Measurements from ENCODE around the gene NTNG1. TPM values are rescaled to one million over a fixed set of nuclear protein-coding genes. Genes with fewer than 3 reads are reported as not detected.

The NTNG1 gene
- total and polyA plus RNA-seq, 2 of the 13 experiments (the other 11 are each of a cell fraction or from before 2014, with no cell fraction given) = not detected

DNA sequence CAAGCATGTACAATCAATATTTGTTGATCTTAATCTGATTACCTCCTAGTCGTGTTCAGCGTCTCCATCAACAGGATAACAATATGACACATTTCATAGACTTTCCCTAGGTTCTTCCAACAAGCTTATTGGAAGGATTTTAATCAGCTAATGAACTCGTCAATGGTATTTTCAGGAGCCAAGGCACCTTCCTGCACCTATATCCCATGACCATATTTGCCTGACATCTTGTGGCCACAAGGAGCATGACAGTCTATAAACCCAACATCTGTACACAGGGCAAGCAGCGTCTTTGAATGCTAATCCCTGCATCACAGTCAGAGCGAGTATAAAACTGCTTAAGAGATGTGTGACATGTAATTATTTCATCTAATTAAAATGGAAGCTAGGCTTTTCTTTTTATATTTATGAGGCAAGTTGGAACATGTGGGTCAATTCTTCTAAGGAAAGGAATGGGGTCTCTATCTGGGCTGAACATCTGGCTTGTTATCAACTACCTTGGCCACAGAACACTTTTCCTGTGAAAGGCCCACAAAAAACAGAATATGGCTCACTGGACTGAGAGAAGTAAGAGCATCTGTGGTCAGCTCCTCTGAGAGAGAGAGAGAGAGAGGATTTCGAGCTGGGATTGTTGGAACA, 388.8 kb downstream of the NTNG1 start (continued):
- TF ChIP-seq, protein P1, sequence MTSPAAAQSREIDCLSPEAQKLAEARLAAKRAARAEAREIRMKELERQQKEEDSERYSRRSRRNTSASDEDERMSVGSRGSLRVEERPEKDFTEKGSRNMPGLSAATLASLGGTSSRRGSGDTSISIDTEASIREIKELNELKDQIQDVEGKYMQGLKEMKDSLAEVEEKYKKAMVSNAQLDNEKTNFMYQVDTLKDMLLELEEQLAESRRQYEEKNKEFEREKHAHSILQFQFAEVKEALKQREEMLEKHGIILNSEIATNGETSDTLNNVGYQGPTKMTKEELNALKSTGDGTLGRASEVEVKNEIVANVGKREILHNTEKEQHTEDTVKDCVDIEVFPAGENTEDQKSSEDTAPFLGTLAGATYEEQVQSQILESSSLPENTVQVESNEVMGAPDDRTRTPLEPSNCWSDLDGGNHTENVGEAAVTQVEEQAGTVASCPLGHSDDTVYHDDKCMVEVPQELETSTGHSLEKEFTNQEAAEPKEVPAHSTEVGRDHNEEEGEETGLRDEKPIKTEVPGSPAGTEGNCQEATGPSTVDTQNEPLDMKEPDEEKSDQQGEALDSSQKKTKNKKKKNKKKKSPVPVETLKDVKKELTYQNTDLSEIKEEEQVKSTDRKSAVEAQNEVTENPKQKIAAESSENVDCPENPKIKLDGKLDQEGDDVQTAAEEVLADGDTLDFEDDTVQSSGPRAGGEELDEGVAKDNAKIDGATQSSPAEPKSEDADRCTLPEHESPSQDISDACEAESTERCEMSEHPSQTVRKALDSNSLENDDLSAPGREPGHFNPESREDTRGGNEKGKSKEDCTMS (CRISPR knock-in tag; conservative IDR thresholded peaks at IDR 0.05) = no peak
- 0 out of 2 replicates have a peak, but pooled peaks have one; percentile 64 for TF ChIP-seq ZNF567 (CRISPR knock-in tag; IDR thresholded peaks at IDR 0.05; ENCODE audit: borderline replicate concordance)
- TF ChIP-seq YEATS2 (CRISPR knock-in tag; IDR thresholded peaks at IDR 0.05; ENCODE audit: borderline replicate concordance) = no peak
- no peak for TF ChIP-seq RBM22 (optimal IDR thresholded peaks at IDR 0.05; ENCODE audit: low read length)
- no peak for TF ChIP-seq ZFP1 (CRISPR knock-in tag; IDR thresholded peaks at IDR 0.05)
- TF ChIP-seq, protein P2, sequence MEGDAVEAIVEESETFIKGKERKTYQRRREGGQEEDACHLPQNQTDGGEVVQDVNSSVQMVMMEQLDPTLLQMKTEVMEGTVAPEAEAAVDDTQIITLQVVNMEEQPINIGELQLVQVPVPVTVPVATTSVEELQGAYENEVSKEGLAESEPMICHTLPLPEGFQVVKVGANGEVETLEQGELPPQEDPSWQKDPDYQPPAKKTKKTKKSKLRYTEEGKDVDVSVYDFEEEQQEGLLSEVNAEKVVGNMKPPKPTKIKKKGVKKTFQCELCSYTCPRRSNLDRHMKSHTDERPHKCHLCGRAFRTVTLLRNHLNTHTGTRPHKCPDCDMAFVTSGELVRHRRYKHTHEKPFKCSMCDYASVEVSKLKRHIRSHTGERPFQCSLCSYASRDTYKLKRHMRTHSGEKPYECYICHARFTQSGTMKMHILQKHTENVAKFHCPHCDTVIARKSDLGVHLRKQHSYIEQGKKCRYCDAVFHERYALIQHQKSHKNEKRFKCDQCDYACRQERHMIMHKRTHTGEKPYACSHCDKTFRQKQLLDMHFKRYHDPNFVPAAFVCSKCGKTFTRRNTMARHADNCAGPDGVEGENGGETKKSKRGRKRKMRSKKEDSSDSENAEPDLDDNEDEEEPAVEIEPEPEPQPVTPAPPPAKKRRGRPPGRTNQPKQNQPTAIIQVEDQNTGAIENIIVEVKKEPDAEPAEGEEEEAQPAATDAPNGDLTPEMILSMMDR (CRISPR knock-in tag; IDR thresholded peaks at IDR 0.05) = peak; percentile 89
- peak; percentile 70 for TF ChIP-seq FOXA3 (CRISPR knock-in tag; IDR thresholded peaks at IDR 0.05)
- TF ChIP-seq, protein P3, sequence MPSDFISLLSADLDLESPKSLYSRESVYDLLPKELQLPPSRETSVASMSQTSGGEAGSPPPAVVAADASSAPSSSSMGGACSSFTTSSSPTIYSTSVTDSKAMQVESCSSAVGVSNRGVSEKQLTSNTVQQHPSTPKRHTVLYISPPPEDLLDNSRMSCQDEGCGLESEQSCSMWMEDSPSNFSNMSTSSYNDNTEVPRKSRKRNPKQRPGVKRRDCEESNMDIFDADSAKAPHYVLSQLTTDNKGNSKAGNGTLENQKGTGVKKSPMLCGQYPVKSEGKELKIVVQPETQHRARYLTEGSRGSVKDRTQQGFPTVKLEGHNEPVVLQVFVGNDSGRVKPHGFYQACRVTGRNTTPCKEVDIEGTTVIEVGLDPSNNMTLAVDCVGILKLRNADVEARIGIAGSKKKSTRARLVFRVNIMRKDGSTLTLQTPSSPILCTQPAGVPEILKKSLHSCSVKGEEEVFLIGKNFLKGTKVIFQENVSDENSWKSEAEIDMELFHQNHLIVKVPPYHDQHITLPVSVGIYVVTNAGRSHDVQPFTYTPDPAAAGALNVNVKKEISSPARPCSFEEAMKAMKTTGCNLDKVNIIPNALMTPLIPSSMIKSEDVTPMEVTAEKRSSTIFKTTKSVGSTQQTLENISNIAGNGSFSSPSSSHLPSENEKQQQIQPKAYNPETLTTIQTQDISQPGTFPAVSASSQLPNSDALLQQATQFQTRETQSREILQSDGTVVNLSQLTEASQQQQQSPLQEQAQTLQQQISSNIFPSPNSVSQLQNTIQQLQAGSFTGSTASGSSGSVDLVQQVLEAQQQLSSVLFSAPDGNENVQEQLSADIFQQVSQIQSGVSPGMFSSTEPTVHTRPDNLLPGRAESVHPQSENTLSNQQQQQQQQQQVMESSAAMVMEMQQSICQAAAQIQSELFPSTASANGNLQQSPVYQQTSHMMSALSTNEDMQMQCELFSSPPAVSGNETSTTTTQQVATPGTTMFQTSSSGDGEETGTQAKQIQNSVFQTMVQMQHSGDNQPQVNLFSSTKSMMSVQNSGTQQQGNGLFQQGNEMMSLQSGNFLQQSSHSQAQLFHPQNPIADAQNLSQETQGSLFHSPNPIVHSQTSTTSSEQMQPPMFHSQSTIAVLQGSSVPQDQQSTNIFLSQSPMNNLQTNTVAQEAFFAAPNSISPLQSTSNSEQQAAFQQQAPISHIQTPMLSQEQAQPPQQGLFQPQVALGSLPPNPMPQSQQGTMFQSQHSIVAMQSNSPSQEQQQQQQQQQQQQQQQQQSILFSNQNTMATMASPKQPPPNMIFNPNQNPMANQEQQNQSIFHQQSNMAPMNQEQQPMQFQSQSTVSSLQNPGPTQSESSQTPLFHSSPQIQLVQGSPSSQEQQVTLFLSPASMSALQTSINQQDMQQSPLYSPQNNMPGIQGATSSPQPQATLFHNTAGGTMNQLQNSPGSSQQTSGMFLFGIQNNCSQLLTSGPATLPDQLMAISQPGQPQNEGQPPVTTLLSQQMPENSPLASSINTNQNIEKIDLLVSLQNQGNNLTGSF (CRISPR knock-in tag; IDR thresholded peaks at IDR 0.05) = no peak
- no peak for TF ChIP-seq SRSF1 (optimal IDR thresholded peaks at IDR 0.05; ENCODE audit: low read depth, low read length)
- TF ChIP-seq, protein P4, sequence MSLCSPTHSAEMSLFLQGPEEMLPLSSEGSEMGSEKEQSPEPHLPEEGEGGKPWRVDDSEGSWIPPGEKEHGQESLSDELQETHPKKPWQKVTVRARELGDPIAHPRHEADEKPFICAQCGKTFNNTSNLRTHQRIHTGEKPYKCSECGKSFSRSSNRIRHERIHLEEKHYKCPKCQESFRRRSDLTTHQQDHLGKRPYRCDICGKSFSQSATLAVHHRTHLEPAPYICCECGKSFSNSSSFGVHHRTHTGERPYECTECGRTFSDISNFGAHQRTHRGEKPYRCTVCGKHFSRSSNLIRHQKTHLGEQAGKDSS (CRISPR knock-in tag; IDR thresholded peaks at IDR 0.05; ENCODE audit: borderline replicate concordance, low read depth) = no peak
- no peak for TF ChIP-seq RCOR2 (CRISPR knock-in tag; IDR thresholded peaks at IDR 0.05)
- no peak for TF ChIP-seq ZNF224 (CRISPR knock-in tag; IDR thresholded peaks at IDR 0.05)
- TF ChIP-seq TSC22D2 (CRISPR knock-in tag; IDR thresholded peaks at IDR 0.05; ENCODE audit: borderline replicate concordance) = no peak; the same call in 1 of the 2 replicates
- TF ChIP-seq ZKSCAN5 (CRISPR knock-in tag; IDR thresholded peaks at IDR 0.05) = no peak
- no peak for TF ChIP-seq CENPT (CRISPR knock-in tag; IDR thresholded peaks at IDR 0.05; ENCODE audit: low read depth)
- no peak for TF ChIP-seq NFYB (CRISPR knock-in tag; IDR thresholded peaks at IDR 0.05)
- no peak for TF ChIP-seq ZNF44 (CRISPR knock-in tag; IDR thresholded peaks at IDR 0.05)
- TF ChIP-seq SMC3 (IDR thresholded peaks at IDR 0.05; ENCODE audit: low read length) = peak; percentile 93
- no peak for TF ChIP-seq NFYC (CRISPR knock-in tag; IDR thresholded peaks at IDR 0.05)
- no peak for TF ChIP-seq ATM (IDR thresholded peaks at IDR 0.05; ENCODE audit: borderline replicate concordance)
- peak; percentile 53 for TF ChIP-seq GATAD2A (CRISPR knock-in tag; IDR thresholded peaks at IDR 0.05)
- peak; percentile 31; the same call in 1 of the 2 replicates for TF ChIP-seq FOXO1 (CRISPR knock-in tag; IDR thresholded peaks at IDR 0.05)
